Ovary (tissue), 3 donors: ENCODE data around the gene CRACDL.

Source experiments
- CTCF ChIP-seq, 3 donors: fragments of 450-650 bp in 2 of 3; fragments of 200-600 bp in 1 of 3; IDR thresholded peaks; one replicate each; pipeline versions ENCODE4 v1.5.1 to v1.8.0; 2016 to 2022; ENCODE audit warnings: antibody characterized with exemption in 3 of 3, mild to moderate bottlenecking in 1 of 3
- EP300 ChIP-seq: sonication (generic); formaldehyde crosslinking; IDR thresholded peaks from one replicate; pipeline ENCODE4 v1.6.1; 2017; ENCODE audit warnings: antibody characterized with exemption
- donor health status: DM: no; HTN: no; CAD: no.

- TF ChIP-seq CTCF (IDR thresholded peaks at IDR 0.05) = no peak
- TF ChIP-seq EP300 = no peak
Measured at GRCh38 chr2:98793897-98794830, 141.9 kb downstream of the CRACDL start.
